ENCODE results near the gene SCUBE1. TPM values are rescaled to one million over a fixed set of nuclear protein-coding genes. Genes with fewer than 3 reads are reported as not detected.
"Not testable (repeated sequence)": the region's sequence is repeated elsewhere in the genome, so short reads cannot be mapped to it uniquely, and the experiment has no call there.

SCUBE1 gene
- total RNA-seq, 1 donor from 2014 or later, result 2.9 TPM

DNA sequence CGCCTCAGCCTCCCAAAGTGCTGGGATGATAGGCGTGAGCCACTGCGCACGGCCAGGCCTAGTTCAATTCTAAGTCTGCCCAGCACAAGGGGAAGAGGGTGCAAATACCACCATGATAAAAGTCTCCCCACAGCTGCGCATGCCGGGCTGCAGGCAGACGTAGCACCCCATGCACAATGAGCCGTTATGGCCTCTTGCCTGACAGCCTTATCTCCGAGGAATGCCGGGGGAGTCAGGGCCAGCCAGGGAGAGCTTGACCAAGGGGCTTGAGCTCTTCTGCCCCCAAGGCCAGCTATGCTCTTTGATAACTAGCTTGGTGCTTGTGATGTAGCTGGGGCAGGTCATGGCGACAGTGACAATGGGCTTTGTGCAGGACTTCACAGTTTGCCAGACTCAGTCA is 13.7 kb upstream of the SCUBE1 start:
- no peaks in the 10 kb centered on the region for H3K36me3 ChIP-seq
- no peak overlapping the region for H3K4me3 ChIP-seq
- no peaks in the 10 kb centered on the region for H3K9me3 ChIP-seq
- no peak for DNase-seq (ENCODE audit: low spot score in 2 of 2)
- no peaks in the 10 kb centered on the region for H3K4me1 ChIP-seq
- intact Hi-C loops (cut with DNase I), result no loop called here
- TF ChIP-seq, protein P1, sequence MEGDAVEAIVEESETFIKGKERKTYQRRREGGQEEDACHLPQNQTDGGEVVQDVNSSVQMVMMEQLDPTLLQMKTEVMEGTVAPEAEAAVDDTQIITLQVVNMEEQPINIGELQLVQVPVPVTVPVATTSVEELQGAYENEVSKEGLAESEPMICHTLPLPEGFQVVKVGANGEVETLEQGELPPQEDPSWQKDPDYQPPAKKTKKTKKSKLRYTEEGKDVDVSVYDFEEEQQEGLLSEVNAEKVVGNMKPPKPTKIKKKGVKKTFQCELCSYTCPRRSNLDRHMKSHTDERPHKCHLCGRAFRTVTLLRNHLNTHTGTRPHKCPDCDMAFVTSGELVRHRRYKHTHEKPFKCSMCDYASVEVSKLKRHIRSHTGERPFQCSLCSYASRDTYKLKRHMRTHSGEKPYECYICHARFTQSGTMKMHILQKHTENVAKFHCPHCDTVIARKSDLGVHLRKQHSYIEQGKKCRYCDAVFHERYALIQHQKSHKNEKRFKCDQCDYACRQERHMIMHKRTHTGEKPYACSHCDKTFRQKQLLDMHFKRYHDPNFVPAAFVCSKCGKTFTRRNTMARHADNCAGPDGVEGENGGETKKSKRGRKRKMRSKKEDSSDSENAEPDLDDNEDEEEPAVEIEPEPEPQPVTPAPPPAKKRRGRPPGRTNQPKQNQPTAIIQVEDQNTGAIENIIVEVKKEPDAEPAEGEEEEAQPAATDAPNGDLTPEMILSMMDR (IDR thresholded peaks at IDR 0.05), result no peak
- H3K27ac ChIP-seq, result no peak overlapping the region
- H3K27me3 ChIP-seq, result no peaks in the 10 kb centered on the region

DNA sequence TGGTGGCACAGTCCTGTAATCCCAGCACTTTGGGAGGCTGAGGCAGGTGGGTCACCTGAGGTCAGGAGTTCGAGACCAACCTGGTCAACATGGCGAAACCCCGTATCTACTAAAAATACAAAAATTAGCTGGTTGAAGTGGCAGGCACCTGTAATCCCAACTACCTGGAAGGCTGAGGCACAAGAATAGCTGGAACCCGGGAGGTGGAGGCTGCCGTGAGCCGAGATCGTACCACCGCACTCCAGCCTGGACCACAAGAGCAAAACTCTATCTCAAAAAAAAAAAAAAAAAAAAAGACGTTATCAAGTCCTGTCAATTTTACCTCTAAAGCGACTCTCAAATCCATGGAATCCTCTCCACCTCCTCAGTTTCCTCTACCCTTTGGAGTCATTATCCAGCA is 12.5 kb upstream of the SCUBE1 start:
- H3K4me1 ChIP-seq; H3K27me3 ChIP-seq; H3K36me3 ChIP-seq; H3K27ac ChIP-seq; intact Hi-C loops (cut with DNase I); H3K9me3 ChIP-seq; DNase-seq (ENCODE audit: low spot score in 2 of 2); H3K4me3 ChIP-seq: not testable (repeated sequence)

DNA sequence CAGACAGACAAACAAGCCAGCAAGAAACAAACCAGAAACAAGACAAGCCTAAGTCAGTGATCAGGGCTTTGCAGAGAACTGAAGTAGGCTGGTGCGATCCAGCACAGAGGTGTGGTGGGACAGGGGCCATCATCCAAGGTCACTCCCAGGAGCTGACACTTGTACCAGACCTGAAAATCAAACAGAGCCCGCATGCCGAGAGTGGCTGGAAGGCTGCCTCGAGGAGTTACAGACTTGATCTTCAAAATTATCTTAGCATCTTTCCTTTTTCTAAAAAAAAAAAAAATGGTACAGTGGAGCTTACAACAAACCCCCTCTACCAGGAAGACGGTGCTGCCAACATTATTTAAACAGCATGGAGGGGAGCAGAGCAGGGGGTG is 8.8 kb upstream of the SCUBE1 start:
- no peak overlapping the region for H3K27ac ChIP-seq
- H3K4me3 ChIP-seq, result no peak overlapping the region
- no peaks in the 10 kb centered on the region for H3K4me1 ChIP-seq
- intact Hi-C loops (cut with DNase I), result no loop called here
- no peak for DNase-seq (ENCODE audit: low spot score in 2 of 2)
- no peaks in the 10 kb centered on the region for H3K9me3 ChIP-seq
- TF ChIP-seq, protein P1 (IDR thresholded peaks at IDR 0.05), result no peak
- no peaks in the 10 kb centered on the region for H3K36me3 ChIP-seq
- no peaks in the 10 kb centered on the region for H3K27me3 ChIP-seq

DNA sequence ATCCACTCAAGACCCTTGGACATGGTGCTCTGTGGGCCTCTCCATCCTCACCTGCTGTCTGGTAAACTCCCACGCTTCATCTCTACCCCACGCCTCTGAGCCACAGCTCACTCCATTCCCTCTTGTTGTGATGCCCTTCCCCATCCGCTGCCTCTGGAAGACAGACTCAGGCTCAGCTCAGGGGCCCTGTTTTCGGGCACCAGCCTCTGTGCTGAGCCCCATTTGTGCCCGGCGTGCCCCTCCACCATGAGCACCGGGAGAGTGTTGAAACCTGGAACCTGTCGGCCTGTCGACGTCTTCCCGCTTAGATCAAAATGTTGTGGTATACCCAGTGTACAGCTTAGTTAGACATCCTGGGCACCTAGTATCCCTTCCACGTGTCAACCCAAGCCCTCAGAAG is 6.5 kb upstream of the SCUBE1 start:
- Histone ChIP-seq H3K36me3 (no peaks in the 10 kb centered on the region), H3K27me3 (no peaks in the 10 kb centered on the region), H3K27ac (no peak overlapping the region), H3K4me3 (no peak overlapping the region), H3K9me3 (no peaks in the 10 kb centered on the region), H3K4me1 (no peaks in the 10 kb centered on the region)
- intact Hi-C loops (cut with DNase I), result no loop called here
- no peak for DNase-seq (ENCODE audit: low spot score in 2 of 2)
- TF ChIP-seq, protein P1 (IDR thresholded peaks at IDR 0.05), result no peak

DNA sequence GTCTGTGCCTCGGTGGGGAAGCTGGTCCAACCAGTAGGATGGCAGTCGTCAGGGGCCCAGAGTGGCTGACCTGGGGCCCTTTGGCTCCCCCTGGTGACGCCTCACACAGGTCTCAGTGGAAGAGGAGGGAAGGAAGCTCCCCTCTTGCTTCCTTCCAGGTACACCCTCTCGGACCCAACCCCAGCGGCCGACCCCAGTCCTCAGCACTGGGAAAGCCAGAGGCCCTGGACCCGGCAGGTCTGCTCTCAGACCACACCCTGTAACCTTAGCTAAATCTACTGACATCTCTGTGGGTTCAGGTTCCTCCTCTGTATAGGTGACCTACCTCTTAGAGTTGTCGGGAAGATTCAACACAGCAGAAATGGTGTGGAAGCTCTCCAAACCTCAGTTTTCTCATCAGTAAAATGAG is 3.4 kb upstream of the SCUBE1 start:
- peaks cover 14% of the 10 kb centered on the region for H3K27me3 ChIP-seq

DNA sequence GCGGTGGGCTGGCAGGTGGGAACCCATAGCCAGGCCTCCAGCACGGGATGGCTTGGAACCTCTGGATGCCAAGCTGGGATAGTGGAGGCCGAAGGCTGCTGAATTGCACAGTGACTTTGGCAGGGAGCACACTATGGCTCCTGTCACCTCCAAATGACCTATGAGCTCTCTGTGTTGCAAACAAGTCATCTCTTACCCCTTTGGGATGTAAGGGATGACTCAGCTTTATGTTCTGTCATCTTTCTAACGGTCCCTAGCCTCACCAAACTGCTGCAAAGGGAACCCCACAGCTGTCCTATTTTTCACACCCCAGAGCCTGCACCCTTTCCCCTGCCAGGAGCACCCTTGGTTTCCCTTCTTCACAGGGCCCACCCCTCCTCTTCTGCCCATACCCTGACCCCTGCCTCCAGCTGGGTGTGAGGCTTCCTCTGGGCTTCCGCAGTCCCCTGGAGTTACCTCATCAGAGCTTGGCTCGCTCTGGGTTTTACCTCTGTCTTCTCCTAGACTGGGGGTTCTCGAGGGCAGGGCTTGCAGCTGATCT is 2.7 kb upstream of the SCUBE1 start:
- Histone ChIP-seq H3K4me3 (no peak overlapping the region), H3K9me3 (no peaks in the 10 kb centered on the region), H3K27ac (no peak overlapping the region), H3K36me3 (no peaks in the 10 kb centered on the region), H3K27me3 (peaks cover 15% of the 10 kb centered on the region), H3K4me1 (peaks cover 0 to 3% of the 10 kb centered on the region in 2 donors)
- DNase-seq (ENCODE audit: low spot score in 2 of 2), result no peak
- TF ChIP-seq, protein P1 (IDR thresholded peaks at IDR 0.05), result no peak
- intact Hi-C loops (cut with DNase I), result loop anchor here (1.0 kb wide), 1 partner anchor 72 kb away; no protein-coding TSS in a partner anchor

More for the DNA sequence above, 3.4 kb upstream of the SCUBE1 start:
- H3K36me3 ChIP-seq, result no peaks in the 10 kb centered on the region
- TF ChIP-seq, protein P1 (IDR thresholded peaks at IDR 0.05), result peak in 2 of 3 experiments; percentile 37 to 59
- no peaks in the 10 kb centered on the region for H3K9me3 ChIP-seq
- peak in 1 of 2 donors; percentile 70 for DNase-seq (ENCODE audit: low spot score in 2 of 2)
- H3K4me1 ChIP-seq, result peaks cover 0 to 3% of the 10 kb centered on the region in 2 donors
- no peak overlapping the region for H3K4me3 ChIP-seq
- H3K27ac ChIP-seq, result no peak overlapping the region
- intact Hi-C loops (cut with DNase I), result loop anchor here (1.0 kb wide), 1 partner anchor 72 kb away; no protein-coding TSS in a partner anchor
